Amniotic epithelial cell (primary cell): ENCODE results near the gene HLA-DPB1.
A peak's percentile ranks its signal among the peaks of the same experiment; 100 is the strongest.
"Not testable (repeated sequence)": the region's sequence is repeated elsewhere in the genome, so short reads cannot be mapped to it uniquely, and the experiment has no call there.

ENCODE experiments used
- DNase-seq: peaks from one replicate; pipeline ENCODE4 v3.0.0-alpha.2; 2010; ENCODE audit warnings: low read depth

The HLA-DPB1 gene

DNA sequence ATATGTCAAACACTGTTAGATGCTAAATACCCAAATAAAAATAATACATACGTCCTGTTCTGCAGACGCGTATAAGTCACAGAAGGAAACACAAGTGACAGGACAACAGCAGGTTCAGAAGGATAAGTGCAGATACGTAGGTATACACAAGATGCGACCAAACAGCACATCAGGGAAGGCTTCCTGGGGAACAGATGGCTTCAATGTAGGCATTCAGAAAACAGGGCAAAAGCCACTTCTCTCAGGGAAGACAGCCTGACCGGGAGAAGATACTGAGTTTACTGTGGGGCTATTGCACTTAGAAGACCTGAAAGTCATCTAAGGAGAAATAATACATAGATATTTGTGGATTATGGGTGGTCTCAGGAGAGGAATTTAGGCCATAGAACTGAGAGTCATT is 4.2 kb upstream of the HLA-DPB1 start:
- DNase-seq, result no peak

DNA sequence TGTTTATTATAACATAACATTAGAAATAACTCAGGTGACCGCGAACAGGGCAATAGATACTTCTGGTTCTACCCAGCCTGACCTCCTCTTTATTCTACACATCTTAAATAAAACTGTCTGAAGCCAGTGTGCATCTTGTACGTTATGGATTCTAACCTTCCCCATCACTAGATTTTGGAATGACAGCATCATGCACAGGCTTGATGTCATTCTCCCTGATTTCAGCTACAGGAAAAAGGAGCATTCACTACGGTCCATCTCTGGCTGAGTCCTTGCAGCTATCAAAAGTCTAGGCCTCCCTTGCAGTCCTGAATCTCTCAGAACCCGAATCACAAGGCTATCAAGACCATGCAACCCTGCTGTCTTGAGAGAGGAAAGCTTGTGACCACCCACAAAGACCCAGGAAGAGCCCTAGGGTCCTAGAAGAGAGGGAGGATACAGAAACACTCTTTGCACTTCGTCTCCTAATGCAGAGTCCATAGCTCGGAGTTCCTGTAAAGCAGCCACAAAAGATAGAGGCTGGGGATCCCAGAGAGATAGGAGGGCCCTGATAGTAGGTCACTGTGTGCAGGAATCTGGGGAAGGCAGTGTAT is 3.2 kb upstream of the HLA-DPB1 start:
- DNase-seq, result no peak

DNA sequence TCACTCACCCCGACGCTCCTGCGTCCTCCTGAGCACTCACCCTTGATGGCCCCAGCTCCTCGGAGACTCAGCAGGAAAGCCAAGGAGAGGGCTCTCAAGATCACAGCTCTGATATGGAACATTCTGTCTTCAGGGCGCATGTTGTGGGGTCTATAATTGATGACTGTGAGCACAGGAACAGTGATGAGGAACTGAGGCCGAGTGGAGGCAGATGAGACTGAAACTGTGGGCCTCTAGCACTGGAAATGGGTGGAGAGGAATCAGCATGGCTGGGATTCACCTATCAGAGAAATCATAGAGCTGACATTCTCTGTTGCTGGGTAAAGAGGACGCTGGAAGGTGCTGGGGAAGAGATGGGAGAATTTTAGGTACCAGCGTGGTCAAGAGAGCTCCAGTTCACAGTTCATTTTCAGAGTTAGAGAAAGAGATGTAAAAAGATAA is 2.3 kb upstream of the HLA-DPB1 start, which contains the start of gene HLA-DPA1:
Gene HLA-DPA1, minus strand, starts transcription at position 219 of the 441 bp plus-strand sequence.
- DNase-seq, result peak; percentile 31

DNA sequence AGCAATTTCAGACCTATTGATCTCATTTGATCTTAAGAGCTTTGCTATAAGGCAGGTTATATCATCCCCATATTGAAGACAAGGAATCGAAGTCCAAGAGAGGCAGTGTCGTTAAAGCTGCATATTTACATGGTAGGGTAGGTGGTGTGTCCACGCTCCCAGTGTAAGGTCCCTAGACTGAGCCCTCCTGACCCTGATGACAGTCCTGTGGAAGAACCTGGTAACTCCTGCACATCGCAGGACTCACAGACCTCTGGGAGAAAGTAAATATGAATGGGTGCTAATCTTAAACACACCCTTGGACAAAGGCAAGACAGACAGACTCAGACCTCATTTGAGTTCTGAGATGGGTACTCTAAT is 602 bp upstream of the HLA-DPB1 start:
- DNase-seq, result no peak

DNA sequence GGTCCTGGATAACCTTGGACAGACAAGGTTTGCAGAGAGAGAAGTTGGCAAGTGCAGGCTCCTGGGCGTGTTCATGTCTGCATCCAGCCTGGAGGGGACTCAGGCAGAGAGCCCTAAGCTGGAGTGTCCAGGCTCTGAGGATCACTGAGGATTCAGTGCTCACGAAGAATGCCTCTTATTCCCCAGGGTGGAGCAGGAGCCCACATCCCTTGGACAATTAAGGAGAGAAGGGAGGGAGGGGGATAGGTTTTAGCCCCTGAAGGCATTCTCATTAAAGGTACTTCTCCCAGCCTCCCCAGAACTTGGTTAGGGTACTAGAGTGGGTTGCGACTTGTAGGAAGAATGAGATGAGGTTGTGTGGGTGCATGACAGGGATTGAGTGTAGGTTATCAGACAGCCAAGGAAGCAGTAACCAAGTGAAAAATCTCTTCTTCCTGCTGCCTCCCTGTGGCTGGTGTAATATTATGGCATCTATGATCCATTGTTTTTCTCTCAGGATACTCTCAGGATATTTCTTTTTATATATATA is 680 bp downstream of the HLA-DPB1 start:
- no peak for DNase-seq

DNA sequence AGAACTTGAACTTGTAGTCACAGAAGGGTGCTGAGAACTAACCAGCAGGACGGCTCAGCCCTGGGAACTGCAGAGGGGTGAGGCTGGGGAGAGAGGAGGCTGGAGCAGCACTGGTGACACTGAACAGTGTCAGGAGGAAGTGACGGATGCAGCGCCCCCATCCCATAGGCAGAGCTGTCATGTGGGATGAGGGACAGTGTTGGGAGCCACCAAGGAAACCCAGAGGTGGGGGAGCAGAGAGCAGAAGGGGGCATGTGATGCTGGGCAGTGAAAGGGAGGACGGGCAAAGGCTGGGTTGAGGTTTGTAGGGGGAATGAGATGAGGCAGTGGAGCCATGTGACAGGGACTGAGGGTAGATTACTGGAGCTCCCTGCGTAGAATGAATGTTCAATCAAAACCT is 2.1 kb downstream of the HLA-DPB1 start:
- no peak for DNase-seq

DNA sequence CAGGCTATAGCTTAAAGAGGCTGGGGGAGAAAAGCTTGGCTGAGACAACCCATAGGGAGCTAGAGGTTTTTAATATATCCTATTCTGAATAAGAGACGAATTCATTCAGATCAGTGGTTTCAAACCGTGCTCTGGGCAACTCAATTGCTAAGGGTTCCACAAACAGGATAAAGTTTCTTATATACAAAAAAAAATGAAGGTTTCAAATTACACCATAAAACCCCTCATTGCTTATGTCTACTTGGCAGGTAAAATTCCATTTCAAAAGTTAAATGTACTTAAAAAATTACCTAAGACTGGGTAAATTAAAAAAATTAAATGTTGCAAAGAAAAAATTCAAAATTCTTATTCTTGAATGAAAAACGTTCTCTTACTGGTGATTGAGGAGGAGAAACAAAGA is 2.7 kb downstream of the HLA-DPB1 start:
- no peak for DNase-seq

DNA sequence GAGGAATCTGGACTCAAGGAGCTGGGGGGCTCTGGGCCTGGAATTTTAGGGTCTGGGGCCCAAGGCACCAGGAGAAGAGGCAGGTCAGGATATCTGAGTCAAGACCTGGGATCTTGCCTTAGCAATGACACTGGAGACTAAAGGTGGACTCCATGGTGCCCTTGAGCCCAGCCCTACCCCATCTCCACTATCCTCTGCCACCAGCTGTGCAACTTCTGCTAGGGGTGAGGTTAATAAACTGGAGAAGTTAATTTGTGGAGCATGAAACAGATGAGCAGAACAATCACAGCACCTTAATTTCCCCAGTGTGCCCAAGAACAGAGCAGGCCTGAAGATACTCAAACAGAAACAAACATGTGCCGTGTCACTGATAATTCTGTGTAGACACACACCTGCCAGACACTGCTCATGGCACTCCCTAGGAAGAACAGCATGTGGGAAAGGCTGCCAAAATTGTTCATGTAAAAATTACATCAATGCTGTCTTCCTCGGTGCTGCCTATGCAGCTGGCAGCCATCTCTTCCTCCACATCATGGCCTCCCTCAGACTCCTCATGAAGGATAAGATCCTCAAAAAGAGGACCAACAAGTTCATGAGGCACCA is 3.2 kb downstream of the HLA-DPB1 start:
- DNase-seq, result no peak

DNA sequence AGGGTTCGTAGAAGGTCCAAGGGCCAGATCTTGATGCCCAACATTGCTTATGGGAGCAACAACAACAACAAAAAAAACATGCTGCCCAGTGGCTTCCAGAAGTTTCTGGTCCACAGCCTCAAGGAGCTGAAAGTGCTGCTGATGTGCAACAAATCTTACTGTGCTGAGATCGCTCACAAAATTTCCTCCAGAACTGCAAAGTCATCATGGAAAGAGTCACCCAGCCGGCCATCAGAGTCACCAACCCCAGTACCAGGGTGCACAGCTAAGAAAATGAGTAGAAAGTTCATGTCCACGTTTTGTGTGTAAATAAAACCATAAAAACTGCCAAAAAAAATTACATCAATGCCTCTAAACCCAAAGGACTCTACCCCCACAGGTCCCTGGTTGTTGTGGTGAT is 3.8 kb downstream of the HLA-DPB1 start:
- no peak for DNase-seq

DNA sequence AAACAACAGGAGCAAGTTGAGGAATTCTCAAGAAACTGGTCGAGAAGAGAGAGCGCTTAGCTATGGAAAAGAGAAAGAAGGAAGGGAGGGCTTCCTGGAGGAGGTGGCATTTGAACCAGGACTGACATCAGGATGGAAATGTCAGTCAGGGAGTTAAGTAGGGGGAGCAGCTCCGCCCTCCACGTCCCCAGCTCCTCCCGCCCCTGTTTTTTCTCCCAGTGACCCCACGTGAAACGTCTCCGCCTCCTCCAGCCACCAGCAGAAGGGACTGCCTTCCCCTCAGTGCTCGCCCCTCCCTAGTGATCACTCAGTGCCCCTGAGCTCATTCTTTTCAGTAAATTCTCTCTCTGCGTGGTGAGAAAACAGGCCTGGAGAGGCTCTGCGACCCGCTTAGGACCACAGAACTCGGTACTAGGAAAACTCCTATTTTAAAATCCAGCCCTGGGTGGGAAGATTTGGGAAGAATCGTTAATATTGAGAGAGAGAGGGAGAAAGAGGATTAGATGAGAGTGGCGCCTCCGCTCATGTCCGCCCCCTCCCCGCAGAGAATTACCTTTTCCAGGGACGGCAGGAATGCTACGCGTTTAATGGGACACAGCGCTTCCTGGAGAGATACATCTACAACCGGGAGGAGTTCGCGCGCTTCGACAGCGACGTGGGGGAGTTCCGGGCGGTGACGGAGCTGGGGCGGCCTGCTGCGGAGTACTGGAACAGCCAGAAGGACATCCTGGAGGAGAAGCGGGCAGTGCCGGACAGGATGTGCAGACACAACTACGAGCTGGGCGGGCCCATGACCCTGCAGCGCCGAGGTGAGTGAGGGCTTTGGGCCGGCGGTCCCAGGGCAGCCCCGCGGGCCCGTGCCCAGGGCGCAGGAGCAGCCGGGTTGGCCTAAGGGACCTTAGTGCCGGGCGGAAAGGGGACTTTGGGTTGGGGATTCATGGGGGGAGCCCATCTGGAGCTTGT is 4.6 kb downstream of the HLA-DPB1 start:
- DNase-seq, result peak; percentile 66

DNA sequence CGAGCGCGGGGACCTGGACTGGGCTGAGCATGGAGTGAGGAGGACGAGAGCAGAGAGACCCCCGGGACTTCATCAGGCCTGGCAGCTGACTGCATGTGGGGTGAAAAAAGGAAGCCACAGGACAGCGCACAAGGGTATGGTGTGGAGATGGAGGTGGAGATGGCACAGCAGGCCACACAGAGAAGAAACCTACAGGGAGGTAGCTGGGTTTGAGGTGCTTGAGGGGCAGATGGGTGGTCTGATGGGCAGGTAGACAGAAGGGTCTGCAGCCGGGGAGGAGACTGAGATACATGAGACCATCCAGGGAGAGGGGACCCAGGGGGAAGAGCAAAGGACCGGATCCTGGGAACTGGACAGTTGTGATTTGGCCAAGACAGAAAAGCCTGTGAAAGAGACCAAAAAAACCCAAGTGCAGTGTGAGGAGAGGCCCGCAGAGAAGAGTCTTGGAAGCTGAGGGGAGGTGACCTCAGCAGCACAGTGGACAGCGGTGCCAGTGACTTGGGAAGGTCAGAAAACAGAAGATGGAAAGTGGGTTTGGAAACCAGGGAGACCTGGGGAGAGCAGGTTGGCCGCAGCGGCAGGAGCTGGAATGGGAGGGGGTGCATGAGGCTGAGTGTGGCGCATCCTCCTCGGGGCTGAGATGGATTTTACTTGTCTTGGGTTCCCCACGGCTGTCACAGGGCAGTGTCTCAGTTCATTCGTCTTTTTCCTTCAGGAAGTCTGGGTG is 5.5 kb downstream of the HLA-DPB1 start:
- DNase-seq, result no peak

DNA sequence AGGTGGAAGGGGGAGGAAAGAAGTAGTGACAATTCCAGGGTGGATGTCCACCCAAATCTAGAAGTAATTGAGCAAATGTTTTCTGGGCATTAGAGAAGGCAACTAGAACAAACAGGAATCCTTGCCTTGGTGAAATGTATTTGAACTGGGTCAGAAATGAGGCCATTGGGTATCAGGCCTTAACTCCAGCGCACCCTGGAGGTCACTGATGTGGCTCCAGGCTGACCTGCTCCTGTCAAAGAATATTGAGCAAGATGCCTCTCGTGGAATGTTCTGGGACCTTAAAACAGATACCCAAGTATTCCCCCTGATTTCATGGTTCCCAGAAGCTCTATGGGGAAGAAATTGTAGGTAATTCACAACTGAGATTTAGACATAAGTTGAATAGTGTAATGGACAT is 6.9 kb downstream of the HLA-DPB1 start:
- peak; percentile 45 for DNase-seq

DNA sequence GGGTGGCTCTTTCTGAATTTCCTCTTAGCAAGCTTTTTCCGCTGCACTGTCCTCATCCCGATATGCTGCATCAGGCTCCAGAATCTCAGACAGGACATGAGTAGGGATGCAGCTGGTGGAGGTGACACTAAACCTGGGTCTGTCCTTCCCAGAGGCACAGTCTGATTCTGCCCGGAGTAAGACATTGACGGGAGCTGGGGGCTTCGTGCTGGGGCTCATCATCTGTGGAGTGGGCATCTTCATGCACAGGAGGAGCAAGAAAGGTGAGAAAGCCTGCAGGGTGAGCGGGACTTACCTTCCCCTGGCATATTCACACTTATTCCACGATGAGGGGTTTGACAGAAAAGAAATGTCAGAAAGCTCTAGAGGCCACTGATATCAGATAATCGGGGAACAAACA is 9.8 kb downstream of the HLA-DPB1 start:
- no peak for DNase-seq

DNA sequence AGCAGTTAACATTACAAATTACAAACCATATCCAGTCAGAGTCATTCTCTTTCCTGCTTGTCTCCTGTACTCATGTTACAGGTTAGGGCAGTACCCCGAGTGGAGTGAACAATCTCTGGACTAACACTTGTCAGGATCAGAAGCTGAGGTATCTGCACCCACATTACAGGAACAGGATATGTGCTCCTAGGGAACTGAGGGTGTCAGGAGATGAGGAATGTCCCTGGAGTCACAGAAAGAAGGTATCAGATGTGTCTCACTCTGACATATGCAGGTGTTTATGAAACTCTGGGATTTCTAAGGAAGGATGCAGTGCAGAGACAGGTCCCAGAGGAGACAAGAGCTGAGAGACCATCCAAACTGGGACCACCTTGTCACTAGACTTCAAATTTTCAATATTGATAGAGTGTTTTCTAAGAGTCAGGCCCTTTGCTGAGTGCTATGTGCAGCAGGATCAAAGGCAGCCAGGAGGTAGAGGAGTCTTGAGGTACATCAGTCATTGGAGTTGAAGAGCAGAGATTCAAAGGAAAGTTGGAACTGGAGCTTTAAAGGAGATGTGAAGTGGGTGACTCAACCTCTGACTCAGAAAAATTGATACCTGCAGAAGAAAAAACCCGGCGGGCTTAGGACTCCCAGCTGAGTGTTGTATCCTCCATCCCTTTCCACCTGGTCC is 12.6 kb downstream of the HLA-DPB1 start:
- no peak for DNase-seq

DNA sequence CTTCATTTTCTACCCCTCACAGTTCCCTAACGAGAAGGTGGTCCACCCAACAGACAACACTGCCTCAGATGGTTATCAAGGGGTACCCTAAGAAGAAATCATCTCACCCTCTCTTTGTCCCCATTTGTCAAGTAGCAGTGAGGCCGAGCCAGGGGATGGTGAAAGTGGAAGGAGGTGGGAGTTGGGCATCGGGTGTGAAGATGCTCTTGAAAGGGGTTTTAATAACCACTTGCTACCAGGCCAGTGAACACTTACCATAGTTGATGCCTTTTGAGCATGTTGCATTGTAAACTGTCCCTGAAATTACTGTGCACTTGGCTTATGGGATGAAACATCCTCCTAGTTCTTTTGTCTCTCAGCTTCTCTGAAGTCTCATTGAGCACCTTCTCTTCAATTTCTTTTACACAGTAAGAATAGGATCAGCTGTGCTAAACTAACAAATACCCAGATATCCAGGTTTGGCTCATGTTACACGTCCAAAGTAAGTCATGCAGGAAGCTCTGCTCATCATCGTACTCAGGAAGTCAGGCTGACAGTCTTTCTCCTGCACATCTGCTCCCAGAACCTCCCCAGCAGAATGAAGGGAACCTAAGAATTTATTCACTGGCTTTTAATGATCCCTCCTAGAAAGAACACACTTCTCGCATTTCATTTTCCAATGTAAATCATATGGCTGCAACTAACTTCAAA is 13.3 kb downstream of the HLA-DPB1 start:
- peak; percentile 24 for DNase-seq

DNA sequence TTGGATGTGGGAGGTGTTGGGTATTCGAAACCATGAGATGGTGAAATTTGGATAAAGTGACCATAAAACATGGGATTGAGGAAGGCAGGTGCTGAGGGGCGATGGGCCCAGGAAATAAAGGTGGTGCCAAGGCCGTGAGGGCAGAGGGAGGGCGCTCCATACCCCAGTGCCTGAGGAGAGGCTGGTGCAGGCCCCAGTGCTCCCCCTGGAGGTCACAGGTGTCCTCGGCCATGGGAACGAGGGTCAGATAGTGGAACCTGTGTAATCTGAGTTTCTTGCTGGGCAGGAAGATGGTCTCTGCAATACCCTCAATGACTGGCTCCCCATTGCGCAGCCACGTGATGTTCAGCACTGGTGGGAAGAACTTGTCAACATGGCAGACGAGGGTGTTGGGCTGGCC is 16.2 kb downstream of the HLA-DPB1 start:
- no peak for DNase-seq

DNA sequence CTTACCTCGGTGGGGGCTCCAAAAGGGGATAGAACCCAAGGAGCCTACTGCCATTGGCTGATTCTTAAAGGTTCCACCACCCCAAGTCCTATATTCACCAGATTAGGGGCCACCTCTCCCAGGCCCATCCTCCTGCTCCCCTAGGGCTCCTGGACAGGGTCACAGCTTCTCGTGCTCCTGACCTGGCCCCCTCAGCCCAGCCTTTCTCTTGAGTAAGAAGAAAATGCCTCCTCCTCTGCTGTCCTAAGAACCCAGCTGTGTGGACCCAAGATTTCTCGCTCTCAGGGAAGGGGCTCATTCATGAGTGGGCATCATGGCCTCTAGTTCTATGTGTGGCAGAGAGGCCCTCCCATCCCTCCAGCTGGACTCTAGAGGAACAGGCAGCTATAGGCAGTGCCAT is 16.6 kb downstream of the HLA-DPB1 start:
- DNase-seq, result no peak

DNA sequence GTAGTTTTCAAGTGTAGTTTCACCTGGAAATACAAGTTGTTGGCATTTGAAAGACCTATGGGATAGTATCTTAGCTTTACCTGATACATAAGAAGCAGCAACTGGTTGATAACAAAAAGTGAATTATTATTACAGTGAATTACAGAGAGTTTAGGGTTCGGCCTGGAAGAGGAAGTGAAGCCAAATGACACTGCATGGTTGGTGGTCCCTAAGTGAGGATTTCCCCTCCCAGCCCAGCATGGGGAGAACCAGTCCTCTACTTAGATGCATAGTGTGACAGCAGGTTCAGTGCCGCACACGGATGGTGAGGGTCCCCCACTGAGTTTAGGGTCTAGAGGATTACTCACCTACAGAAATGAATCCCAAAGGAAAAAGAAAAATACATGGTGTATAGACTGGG is 18.1 kb downstream of the HLA-DPB1 start:
- DNase-seq, result no peak

DNA sequence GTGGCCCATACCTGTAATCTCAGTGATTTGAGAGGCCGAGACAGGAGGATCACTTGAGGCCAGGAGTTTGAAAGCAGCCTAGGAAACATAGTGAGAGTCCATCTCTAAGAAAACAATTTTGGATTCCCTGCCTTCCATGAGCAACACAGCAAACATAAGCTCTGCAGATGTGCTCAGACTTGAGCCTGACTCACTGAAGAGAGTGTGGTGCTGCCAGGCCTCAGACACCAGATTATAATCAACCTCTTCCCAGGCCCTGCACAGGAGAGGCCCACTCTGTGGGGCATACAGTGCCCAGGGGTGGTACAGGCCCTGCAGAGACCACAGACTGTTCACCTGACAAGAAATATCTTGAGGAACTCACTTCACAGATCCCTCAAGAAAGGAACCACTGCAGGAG is 19.9 kb downstream of the HLA-DPB1 start:
- DNase-seq, result no peak

DNA sequence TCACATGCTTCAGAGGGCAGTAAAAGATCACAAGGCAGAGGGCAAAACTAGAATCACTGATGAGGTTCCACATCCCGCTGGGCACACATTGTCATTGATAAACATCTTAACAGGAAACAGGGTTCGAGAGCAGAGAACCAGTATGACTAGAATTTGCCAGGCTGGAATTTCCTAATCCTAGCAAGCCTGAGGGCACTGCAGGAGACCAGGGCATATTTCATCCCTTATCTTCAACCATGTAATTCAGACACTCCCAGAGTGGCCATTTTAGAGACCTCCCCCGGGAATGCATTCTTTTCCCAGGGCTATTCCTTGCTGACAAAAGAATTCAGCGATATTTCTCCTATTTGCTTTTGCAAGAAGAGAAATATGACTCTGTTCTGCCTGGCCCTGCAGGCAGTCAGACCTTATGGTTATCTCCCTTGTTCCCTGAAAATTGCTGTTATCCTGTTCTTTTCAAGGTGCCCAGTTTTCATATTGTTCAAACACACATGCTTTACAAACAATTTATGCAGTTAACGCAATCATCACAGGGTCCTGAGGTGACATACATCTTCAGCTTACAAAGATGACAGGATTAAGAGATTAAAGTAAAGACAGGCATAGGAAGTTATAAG is 25.4 kb downstream of the HLA-DPB1 start:
- DNase-seq, result not testable (repeated sequence)

DNA sequence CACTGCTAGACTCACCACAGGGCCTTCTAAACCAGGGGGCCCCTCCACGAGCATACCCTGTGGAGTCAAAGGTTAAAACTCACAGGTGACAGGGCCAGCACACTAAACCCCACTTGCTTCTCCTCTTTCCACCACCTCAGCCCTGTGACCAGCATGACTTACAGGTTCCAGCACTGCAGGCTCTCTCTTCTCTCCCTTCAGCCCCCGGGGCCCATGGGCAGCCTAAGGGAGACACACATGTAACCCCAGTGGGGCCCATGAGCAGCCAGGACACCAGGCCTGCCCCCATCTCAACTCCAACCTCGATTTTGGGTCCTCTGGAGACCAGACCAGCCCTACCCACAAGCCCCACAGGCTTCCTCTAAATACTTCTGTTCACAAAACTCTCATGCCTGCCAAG is 28.0 kb downstream of the HLA-DPB1 start:
- no peak for DNase-seq
